Kidney (tissue), 14 donors: ENCODE results near the gene SIAH2. TPM values are rescaled to one million over a fixed set of nuclear protein-coding genes. Genes with fewer than 3 reads are reported as not detected.

Experiments
- DNase-seq, 5 donors: peaks; one replicate each; pipeline ENCODE4 v3.0.0-alpha.2; 2013 to 2020
- FAIRE-seq: peaks from 2 replicates; lab custom pipeline; 2012; peaks lifted over from hg19 to GRCh38; lab: Jason Lieb, UNC
- H3K27ac ChIP-seq, 2 donors: one replicate each; pipeline ENCODE4 v1.7.0; 2013; ENCODE audit warnings: low read depth in 2 of 2, low read length in 2 of 2, inconsistent platforms in 1 of 2
- H3K27me3 ChIP-seq: one replicate; pipeline ENCODE4 v1.7.1; 2013; ENCODE audit warnings: low read length, inconsistent platforms; ENCODE audit not compliant: control insufficient read depth, insufficient read depth
- H3K36me3 ChIP-seq, 3 donors: one replicate each; pipeline versions ENCODE4 v1.7.0 to v1.7.1; 2013; ENCODE audit warnings: low read length in 3 of 3, control low read depth in 1 of 3, inconsistent platforms in 1 of 3; ENCODE audit not compliant: insufficient read depth in 3 of 3, control insufficient read depth in 2 of 3
- H3K4me1 ChIP-seq, 3 donors: one replicate each; pipeline versions ENCODE4 v1.7.0 to v1.7.1; 2013; ENCODE audit warnings: low read length in 3 of 3, inconsistent platforms in 1 of 3, low read depth in 1 of 3; ENCODE audit not compliant: control insufficient read depth in 2 of 3, insufficient read depth in 2 of 3
- H3K4me3 ChIP-seq, 3 donors: one replicate each; pipeline versions ENCODE4 v1.7.0 to v1.8.1; 2013; ENCODE audit warnings: low read length in 3 of 3, control low read depth in 1 of 3, inconsistent platforms in 1 of 3
- H3K9ac ChIP-seq, 3 donors: one replicate each; pipeline versions ENCODE4 v1.7.0 to v1.7.1; 2013; ENCODE audit warnings: low read length in 3 of 3, control low read depth in 1 of 3, inconsistent platforms in 1 of 3
- H3K9me3 ChIP-seq, 3 donors: one replicate each; pipeline versions ENCODE4 v1.7.0 to v1.7.1; 2013; ENCODE audit warnings: low read length in 3 of 3, control low read depth in 1 of 3, inconsistent platforms in 1 of 3; ENCODE audit not compliant: control insufficient read depth in 2 of 3, insufficient read depth in 1 of 3
- intact Hi-C: fragments of 100-400 bp; cut with DNase I; formaldehyde crosslinking; loops from one replicate; pipeline ENCODE4 v1.11.1; 2022
- polyA plus RNA-seq: library from polyadenylated mRNA; stranded (reverse); fragments of 350-450 nt; fragmentation: Illumina TruSeq; extraction: RNeasy Lipid Tissue Mini Kit (QIAGEN cat#74804); gene quantifications from one replicate; pipeline ENCODE4 v1.2.3, GENCODE V29; 2014; ENCODE audit warnings: low read depth, low replicate concordance; ENCODE audit not compliant: insufficient read depth
- total RNA-seq: library from RNA; stranded (reverse); fragmentation: NEBNext Ultra II Directional; extraction: Animal tissue kit (Norgen Biotek cat#: 25700); gene quantifications from one replicate; pipeline ENCODE4 v1.2.1, GENCODE V29; 2021
- TF ChIP-seq, protein P1 (sequence below): IDR thresholded peaks from 3 replicates; pipeline ENCODE4 v1.5.1; 2012; ENCODE audit warnings: mild to moderate bottlenecking, moderate library complexity, borderline replicate concordance; ENCODE audit not compliant: insufficient read depth; ENCODE audit errors: extremely low read depth
- donor health status: control.
- donor health status: control.
- donor health status: control.
- donor health status: control.
- donor health status: control.
- donor health status: DM: yes; HTN: yes; CAD: no.
- donor health status: Normal renal cell carcinoma (clear cell type).

Gene SIAH2
- total and polyA plus RNA-seq, 2 donors from 2014 or later, result 16.9 to 24.6 TPM

GRCh38 chr3:150783920-150784746, 21.2 kb upstream of the SIAH2 start:
- no peaks in the 10 kb centered on the region for H3K4me1 ChIP-seq
- TF ChIP-seq, protein P1, sequence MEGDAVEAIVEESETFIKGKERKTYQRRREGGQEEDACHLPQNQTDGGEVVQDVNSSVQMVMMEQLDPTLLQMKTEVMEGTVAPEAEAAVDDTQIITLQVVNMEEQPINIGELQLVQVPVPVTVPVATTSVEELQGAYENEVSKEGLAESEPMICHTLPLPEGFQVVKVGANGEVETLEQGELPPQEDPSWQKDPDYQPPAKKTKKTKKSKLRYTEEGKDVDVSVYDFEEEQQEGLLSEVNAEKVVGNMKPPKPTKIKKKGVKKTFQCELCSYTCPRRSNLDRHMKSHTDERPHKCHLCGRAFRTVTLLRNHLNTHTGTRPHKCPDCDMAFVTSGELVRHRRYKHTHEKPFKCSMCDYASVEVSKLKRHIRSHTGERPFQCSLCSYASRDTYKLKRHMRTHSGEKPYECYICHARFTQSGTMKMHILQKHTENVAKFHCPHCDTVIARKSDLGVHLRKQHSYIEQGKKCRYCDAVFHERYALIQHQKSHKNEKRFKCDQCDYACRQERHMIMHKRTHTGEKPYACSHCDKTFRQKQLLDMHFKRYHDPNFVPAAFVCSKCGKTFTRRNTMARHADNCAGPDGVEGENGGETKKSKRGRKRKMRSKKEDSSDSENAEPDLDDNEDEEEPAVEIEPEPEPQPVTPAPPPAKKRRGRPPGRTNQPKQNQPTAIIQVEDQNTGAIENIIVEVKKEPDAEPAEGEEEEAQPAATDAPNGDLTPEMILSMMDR, result no peak
- H3K4me3 ChIP-seq, result no peak overlapping the region
- H3K27ac ChIP-seq, result no peak overlapping the region
- H3K36me3 ChIP-seq, result no peaks in the 10 kb centered on the region
- FAIRE-seq (no peak), DNase-seq (no peak)
- peaks cover 2% of the 10 kb centered on the region for H3K27me3 ChIP-seq
- no peak overlapping the region for H3K9ac ChIP-seq
- no peaks in the 10 kb centered on the region for H3K9me3 ChIP-seq
- intact Hi-C loops, result loop anchor here (10.0 kb wide), 1 partner anchor 361 kb away; no protein-coding TSS in a partner anchor

DNA sequence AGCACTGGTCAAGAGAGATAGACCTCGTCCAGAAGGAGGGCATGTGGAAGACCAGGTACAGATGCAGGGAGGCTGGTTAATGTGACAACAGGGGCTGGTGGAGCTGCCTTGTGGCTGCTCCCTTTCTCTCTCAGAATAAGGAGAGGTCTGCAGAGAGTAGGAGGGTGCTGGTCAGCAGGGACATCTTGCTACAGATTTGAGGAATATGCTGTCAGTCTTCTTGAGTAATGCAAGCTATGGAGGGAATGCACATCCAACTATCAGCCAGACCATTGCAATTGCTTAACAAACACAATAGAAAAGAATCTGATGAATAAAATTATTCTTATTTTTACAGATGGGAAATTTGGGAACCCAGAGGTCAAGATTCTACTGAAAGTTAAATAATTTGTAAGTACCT, 20.3 kb upstream of the SIAH2 start:
- H3K9me3 ChIP-seq, result no peaks in the 10 kb centered on the region
- no peak overlapping the region for H3K4me3 ChIP-seq
- FAIRE-seq (no peak), DNase-seq (no peak)
- H3K27ac ChIP-seq, result no peak overlapping the region
- no peaks in the 10 kb centered on the region for H3K27me3 ChIP-seq
- TF ChIP-seq, protein P1, result no peak
- H3K4me1 ChIP-seq, result no peaks in the 10 kb centered on the region
- H3K36me3 ChIP-seq, result no peaks in the 10 kb centered on the region
- H3K9ac ChIP-seq, result no peak overlapping the region
- intact Hi-C loops, result loop anchor here (10.0 kb wide), 1 partner anchor 361 kb away; no protein-coding TSS in a partner anchor

DNA sequence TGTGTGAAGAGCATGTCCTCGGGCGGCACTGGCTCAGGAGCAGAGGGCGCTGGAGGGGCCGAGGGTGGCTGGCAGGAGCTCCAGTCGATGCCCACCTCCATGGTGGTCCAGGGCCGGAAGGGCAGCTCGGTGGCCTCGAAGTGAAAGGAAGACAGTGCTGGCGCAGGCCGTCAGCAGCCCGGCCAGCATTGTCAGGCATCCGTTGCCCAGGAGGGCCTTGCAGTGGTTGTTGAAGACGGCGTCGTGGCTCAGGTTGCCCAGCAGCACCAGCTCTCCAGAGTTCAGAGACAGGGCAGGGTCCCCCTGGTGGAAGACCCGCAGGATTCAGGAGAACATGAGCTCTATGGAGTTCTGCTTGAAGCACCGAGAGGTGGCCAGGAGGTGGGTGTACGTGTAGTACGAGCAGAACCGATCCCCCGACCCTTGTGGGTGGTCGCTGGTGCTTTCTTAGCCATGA, 16.5 kb upstream of the SIAH2 start:
- Histone ChIP-seq H3K9ac (no peak overlapping the region), H3K4me1 (no peaks in the 10 kb centered on the region), H3K27me3 (no peaks in the 10 kb centered on the region), H3K4me3 (no peak overlapping the region), H3K36me3 (no peaks in the 10 kb centered on the region), H3K27ac (no peak overlapping the region), H3K9me3 (no peaks in the 10 kb centered on the region)
- intact Hi-C loops, result no loop called here
- peak in 1 of 5 donors; percentile 71 for DNase-seq
- TF ChIP-seq, protein P1, result no peak
- no peak for FAIRE-seq
